HG03135 (cell line): ENCODE results near the gene PRKAR1B.
"Not testable (repeated sequence)": the region's sequence is repeated elsewhere in the genome, so short reads cannot be mapped to it uniquely, and the experiment has no call there.

ENCODE experiments used
- ATAC-seq: cut with Tn5 transposase; IDR thresholded peaks from one replicate; pipeline ENCODE4 v1.9.1; 2021; ENCODE audit warnings: mild to moderate bottlenecking, moderate library complexity; ENCODE audit not compliant: unreplicated experiment

Gene PRKAR1B

DNA sequence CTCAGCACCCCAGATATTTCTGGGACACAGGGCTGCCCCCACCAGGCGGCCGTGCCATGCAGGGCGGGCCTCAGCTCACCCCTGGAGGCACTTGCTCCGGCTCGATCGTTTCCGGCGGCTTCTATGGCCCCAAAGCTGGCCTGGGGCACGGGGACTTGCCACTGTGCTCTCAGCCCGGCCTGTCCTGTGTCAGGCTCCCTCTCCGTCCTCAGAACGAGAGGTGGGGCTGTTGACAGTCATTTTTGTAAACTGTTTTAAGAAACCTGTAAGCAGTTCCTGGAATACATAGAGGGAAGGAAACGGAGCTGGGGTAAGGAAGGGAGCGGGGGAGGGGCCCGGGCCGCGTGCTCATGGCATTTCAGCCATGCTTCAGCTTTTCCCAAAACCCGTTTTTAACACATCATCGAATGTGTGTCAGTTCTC lies 30.7 kb upstream of the PRKAR1B start:
- ATAC-seq: no peak

DNA sequence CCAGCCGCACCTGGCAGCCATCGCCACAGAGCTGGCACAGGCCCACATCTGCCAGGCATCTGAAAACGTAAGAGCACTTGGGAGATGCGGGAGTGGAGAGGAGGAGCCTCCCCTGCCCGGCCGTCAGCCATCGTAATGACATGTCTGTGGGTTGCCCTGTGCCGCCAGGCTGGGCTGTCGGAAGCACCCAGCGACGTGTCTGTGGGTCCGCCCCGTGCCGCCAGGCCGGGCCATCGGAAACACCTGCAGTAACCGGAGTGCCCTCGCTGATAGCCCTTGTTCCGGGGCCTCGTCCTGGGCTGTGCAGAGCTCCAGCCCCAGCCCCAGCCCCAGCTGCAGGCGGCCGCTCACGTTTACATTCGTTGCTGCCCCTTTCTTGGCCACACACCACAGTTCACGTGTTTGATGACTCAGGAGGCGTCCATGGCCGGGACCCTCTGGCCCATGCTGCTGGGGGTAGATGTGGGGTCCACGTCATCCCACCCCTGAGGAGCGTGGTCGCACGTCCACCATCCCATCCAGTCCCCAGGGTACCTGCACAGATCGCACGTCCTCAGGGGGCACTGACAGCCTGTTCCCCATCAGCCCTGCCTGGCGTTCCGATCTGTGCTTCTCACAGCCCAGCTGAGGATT lies 30.0 kb upstream of the PRKAR1B start:
- no peak for ATAC-seq

DNA sequence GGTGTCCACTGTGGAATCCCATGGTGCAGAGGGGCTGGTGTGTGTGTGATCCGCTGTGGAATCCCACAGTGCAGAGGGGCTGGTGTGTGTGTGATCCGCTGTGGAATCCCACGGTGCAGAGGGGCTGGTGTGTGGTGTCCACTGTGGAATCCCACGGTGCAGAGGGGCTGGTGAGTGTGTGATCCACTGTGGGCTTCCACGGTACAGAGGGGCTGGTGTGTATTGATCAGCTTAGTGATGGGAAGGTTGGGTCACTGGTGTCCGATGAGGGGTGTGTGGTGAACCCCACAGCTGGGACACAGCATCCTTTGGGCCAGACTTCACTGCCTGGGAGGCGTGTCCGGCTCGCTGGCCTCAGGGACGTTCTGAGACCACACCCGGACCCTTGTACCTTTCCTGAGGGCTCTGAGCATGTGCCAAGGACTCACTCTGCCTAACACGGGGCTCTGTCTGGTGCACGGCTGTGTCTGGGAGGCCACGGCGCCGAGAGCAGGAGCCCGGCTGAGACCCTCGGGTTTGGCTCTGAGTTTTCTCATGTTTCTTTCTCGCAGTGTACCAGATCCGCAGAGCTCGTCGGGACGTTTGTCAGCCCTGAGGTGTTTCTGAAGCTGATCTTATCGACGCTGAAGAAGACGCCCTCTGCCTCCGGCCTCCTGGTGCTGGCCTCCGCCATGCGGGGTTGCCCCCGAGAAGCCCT lies 29.3 kb upstream of the PRKAR1B start:
- ATAC-seq: no peak

DNA sequence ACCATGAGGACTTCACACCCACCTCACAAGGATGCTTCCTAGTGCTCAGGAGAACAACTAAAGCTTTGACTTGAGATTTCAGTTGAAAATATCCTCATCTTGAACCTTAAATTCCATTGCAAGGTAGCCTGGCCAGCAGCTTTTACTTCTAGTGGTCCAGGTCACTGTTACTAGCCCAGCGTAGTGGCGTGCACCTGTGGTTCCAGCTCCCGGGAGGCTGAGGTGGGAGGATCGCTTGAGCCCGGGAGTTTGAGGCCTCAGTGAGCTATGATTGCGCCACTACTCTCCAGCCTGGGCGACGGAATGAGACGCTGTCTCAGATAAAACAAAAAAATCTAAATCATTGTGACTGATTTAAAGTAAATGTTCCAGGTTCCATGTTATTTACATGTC lies 28.3 kb upstream of the PRKAR1B start:
- ATAC-seq: no peak

DNA sequence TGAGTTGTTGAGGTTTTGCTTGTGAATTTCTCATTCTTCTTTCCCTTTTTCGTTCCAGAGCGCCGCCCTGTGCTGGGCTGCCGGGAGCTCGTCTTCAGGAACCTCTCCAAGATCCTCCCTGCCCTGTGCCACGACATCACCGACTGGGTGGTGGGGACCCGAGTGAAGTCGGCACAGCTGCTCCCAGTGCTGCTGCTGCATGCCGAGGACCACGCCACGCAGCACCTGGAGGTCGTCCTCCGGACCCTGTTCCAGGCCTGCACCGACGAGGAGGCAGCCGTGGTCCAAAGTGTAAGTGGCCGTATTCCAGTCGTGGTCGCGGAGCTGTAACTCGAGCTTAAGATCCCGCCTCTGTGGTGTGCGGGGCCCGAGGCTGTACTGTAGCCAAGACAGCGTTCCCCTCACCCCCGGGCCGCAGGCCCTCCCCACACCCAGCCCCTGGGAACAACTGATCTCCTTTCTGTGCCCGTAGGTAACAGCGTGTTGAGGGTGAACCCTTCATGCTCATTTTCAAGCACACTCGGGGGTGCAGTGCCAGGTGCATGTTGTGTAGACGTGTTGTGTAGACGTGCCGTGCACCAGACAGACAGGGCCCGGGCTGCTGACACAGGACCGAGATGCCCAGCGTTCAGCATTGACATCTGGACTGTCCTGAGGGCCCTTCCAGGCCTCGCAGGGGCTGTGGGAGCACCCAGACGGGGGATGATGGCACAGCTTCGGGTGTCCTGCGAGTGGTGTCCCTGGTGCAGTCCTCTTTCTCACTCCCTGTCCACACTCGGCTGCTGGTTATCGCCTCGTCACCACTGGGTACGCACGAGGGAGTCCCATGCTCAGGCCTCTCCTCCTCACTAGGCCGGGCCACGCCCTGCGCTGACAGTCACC lies 27.7 kb upstream of the PRKAR1B start:
- ATAC-seq: no peak

DNA sequence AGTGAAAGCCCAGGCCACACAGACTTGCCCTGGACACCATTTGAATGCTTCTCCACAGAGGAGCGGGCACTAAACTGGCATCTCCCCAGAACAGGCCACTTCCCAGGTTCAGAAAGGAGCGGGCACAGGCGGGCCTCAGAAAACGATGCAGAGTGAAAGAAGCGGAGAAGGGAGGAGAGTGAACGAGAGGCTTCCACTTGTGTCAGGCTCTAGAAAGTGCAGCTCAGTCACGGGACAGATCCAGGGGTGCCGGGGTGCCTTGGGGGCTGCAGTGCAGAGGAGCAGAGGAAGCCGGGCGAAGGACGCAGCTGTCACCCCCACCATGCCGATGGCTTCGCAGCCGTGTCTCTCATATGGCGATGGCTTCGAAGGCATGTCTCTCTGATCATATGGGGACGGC lies 26.1 kb upstream of the PRKAR1B start:
- ATAC-seq: no peak

DNA sequence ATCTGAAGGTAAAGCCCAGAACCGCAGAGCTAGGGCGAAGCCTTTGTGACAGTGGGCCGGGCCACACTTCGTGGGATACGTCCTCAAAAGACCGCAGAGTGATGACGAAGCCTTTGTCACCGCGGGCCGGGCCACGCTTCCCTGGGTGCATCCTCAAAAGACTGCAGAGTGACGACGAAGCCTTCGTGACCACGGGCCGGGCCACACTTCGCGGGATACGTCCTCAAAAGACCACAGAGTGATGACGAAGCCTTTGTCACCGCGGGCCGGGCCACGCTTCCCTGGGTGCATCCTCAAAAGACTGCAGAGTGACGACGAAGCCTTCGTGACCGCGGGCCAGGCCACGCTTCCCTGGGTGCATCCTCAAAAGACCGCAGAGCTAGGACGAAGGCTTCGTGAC lies 25.2 kb upstream of the PRKAR1B start:
- not testable (repeated sequence) for ATAC-seq

DNA sequence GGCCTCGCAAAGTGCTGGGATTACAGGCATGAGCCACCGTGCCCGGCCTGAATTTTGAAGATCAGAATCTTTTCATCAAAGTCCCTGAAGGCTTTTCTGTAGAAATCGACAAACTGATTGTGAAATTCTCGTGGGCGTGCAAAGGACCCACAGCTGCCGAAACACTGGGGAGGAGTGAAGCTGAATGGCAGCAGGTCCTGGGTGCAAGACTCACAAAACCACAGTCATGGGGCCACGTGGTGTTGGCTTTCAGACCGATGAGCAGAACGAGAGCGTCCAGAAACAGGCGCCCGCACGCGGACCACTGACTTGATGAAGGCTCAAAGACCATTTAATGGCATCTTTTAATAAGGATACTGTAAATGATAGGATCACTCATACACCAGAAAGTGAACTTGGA lies 24.7 kb upstream of the PRKAR1B start:
- no peak for ATAC-seq

DNA sequence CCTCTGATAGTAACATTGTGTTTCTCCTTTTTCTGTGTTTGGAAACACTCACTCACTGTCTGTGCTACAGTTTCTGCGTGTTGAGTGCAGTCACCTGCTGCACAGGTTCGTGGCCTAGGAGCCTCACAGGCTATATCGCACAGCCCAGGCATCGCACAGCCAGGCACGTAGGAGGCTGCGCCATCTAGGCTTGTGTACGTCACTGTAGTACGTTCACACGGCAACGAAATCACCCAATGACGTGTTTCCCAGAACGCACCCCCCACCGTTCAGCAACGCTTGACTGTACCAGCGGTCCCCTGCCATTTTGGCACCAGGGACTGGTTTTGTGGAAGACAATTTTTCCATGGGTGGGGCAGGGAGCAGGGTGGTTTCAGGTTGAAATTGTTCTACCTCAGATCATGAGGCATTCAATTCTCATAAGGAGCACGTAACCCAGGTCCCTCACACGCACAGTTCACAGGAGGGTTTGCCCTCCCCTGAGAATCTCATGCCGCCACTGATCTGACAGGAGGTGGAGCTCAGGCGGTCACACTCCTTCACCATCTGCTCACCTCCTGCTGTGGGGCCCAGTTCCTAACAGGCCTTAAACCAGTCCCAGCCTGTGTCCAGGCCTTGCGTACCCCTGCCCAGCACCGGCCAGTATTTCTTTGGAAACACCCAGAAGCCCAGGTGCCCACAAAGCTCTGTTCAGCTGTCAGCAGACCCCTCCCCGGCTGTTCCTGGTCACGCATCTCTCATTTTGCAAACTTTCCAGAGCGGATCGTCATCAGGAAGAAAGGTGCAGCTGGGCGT lies 23.2 kb upstream of the PRKAR1B start:
- no peak for ATAC-seq

DNA sequence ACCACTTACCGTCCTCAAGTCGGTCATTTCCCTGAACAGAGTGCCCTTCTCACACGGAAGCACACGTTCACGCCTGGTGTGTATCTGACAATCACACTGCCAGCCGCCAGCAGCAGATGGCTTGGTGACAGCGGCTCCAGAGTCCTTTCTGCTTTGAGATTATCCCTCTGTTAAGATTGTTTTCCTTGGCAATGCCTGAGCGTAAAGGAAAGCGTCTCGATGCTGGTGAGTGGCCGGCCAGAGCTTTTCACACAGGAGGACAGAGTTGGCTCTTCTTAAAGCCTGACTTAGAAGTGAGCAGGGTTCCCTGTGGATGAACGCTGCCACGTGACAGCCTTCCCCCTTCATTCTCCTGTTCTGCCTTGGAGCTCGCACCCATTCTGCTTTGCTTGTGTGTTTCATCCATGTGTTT lies 22.1 kb upstream of the PRKAR1B start:
- no peak for ATAC-seq

DNA sequence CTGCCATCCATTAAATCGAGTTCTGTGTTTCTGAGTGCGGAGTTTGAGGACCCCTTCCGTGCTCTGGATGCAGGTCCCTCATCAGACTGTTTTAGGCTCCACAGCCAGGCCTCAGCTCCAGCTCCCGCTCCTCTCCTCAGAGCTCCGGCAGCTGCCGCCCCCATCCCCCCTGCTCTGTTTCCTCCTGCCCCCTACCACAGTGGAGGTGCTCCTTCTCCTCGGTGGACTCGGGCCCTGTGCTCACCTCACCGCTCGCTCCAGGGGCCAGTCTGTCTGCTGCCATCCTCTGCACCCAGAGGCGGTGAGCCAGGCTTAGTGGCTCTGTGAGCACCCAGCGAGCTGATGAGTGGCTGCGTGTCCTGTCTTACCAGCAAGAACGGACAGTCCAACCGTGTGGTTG lies 21.4 kb upstream of the PRKAR1B start:
- no peak for ATAC-seq

DNA sequence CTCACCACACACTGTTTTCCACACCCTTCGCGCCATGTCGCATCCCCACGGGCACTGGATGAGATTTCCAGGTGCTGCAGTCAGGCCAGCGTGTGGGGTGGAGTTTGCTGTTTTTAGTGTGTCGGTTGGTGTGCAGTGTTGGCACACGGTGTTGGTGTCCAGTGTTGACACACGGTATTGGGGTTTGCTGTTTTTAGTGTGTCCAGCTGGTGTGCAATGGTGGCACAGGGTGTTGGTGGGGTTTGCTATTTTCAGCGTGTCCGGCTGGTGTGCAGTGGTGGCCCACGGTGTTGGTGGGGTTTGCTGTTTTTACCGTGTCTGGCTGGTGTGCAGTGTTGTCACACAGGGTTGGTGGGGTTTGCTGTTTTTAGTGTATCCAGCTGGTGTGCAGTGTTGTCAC lies 20.1 kb upstream of the PRKAR1B start:
- ATAC-seq: no peak

DNA sequence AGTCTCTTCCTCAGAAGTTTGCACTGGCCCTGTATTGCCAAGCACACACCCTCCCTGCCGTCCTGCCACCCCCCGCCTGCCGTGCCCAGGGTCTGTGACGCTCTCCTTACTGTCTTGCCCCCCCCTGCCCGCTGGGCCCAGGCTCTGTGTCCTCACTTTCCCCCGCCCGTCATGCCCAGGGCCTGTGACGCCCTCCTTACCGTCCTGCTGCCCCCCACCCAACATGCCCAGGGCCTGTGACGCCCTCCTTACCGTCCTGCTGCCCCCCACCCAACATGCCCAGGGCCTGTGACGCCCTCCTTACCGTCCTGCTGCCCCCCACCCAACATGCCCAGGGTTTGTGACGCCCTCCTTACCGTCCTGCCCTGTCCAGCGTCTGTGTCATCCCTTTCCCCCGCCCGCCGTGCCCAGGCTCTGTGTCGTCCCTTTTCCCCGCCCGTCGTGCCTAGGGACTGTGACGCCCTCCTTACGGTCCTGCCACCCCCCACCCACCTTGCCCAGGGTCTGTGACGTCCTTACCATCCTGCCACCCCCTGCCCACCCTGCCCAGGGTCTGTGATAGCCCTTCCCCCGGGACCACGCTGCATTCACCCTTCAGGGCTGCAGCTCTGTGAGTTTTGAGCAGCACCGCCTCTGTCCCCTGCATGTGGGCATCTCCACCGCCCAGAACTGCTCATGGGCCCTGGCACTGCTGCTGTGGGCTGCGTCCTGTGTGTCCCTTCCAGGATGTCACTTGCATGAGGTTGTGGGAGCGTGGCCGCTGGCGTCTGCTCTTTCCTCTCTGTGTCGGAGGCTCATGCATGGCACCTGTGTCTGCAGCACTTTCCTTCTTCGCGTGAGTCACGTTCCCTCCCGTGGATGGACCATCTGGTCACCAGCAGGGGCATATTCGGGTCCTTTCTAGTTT lies 19.3 kb upstream of the PRKAR1B start:
- no peak for ATAC-seq

DNA sequence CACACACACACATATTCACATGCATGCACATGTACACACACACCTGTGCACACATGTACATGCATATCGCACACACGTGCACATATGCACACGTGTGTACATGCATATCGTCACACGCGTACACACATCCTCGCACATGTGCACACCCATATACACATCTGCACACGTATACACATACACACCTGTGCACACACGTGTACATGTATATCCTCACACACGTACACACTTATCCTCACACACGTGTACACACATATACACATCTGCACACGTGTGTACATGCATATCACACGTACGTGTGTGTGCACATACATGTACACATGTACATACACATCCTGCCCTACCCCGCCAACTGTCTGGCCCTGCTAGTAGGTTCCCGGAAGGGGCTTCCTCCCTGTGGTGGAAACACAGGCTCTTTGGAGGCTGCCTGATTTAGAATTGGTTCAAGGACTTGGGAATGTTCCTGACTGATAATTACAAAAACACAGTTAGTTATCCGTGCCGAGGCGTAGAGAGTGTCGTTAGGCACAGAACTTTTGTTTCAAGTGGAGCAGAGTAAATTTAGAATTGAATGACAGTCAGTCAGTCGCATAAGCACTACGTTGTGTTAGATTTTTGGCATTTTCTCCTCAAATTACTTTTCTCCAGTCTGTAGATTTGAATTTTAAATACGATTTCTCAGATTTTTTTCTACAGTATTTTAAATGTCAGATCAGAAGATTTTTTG lies 18.5 kb upstream of the PRKAR1B start:
- no peak for ATAC-seq

DNA sequence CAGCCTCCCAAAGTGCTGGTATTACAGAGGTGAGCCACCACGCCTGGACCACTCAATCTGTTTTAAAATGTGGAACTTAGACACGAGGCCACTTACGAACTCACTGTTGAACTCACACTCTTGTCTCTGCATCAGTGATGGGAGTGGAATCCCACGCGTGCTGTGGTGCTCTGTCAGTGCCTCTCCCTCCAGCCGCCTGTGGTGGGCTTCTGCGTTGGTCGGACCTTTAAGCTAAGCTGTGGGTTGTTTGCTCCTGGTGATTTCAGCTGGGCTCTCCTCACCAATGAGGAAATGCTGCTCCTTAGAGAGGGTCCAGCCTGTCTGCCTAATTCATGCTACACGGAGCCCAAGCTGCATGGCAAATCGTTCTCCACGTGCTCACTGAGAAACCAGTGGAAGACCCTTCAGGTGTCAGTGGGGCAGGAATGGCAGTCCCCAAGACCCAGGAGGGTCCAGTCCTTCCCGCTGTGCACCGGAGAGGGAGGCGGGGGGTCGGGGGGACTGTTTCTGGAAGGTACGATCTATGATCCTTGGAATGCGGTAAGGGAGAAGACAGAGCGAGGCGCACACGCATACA lies 17.9 kb upstream of the PRKAR1B start:
- no peak for ATAC-seq

DNA sequence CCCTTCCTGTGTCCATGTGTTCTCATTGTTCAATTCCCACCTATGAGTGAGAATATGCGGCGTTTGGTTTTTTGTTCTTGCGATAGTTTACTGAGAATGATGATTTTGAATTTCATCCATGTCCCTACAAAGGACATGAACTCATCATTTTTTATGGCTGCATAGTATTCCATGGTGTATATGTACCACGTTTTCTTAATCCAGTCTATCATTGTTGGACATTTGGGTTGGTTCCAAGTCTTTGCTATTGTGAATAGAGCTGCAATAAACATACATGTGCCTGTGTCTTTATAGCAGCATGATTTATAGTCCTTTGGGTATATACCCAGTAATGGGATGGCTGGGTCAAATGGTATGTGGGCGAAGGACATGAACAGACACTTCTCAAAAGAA lies 17.0 kb upstream of the PRKAR1B start:
- ATAC-seq: not testable (repeated sequence)

DNA sequence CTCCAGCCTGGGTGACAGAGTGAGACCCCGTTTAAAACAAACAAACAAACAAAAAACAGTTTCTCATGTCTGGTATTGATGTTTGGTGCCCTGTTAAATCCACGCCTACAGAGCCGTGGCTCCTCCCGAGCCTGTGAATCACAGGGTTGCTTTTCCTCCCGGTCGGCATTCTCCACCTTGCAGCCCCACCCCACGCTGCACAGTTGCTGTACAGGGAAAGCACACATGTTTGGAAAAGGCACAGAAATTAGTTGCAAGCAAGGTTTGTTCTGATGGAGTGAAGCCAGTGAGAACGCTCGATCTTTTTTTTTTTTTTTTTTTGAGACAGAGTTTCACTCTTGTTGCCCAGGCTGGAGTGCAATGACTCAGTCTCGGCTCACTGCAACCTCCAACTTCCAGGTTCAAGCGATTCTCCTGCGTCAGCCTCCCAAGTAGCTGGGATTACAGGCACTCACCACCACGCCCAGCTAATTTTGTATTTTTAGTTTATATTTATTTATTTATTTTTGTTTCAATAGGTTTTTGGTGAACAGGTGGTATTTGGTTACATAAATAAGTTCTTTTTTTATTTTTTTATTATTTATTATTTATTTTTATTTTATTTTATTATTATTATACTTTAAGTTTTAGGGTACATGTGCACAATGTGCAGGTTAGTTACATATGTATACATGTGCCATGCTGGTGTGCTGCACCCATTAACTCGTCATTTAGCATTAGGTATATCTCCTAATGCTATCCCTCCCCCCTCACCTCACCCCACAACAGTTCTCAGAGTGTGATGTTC lies 16.5 kb upstream of the PRKAR1B start:
- not testable (repeated sequence) for ATAC-seq

DNA sequence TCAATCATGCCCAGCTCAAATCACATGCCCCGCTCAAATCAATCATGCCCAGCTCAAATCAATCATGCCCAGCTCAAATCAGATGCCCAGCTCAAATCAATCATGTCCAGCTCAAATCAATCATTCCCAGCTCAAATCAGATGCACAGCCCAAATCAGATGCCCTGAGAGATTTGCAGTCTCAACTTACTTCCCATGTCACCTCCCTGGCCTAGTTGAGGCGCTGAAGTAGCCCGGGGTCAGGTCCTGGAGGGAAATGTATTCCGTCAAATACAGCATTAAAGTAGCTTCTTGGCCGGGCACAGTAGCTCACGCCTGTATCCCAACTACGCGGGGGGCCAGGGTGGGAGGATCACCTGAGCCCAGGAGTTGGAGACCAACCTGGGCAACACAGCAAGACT lies 15.7 kb upstream of the PRKAR1B start:
- no peak for ATAC-seq
